ENCODE measurements around the gene TIMM8B.

DNA sequence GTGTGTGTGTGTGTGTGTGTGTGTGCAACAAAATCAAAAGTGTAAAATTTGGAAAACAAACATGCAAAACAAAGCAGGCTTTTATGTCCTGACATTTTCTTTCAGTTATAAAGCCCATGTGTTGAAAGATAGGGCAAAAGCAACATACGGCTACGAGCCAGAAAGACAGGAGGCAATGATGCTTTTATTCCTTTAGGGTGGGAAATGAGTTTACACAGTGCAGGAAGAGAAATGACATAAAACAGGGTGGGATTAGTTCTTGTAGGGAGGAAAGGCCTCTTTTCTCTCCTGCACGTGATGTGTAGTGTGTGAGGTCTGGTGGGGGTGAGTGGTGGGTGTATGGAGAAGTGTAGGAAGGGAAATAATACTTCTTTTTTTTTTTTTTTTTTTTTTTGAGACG is 47.9 kb upstream of the TIMM8B start:
- TF ChIP-seq EP300 (IDR thresholded peaks at IDR 0.05; ENCODE audit: borderline replicate concordance in 1 of 2, control insufficient read depth in 1 of 2, low read depth in 2 of 2, low read length in 2 of 2) (no peak), ZNF274 (IDR thresholded peaks at IDR 0.05; ENCODE audit: insufficient read depth, insufficient read length) (no peak), RAD21 (IDR thresholded peaks at IDR 0.05; ENCODE audit: insufficient read depth, low read depth, low read length) (no peak), POLR2A (IDR thresholded peaks at IDR 0.05; ENCODE audit: low read depth, low read length) (no peak), SMAD1 (IDR thresholded peaks at IDR 0.05; ENCODE audit: low read depth, partially characterized antibody) (no peak)
- TF ChIP-seq, protein P1, sequence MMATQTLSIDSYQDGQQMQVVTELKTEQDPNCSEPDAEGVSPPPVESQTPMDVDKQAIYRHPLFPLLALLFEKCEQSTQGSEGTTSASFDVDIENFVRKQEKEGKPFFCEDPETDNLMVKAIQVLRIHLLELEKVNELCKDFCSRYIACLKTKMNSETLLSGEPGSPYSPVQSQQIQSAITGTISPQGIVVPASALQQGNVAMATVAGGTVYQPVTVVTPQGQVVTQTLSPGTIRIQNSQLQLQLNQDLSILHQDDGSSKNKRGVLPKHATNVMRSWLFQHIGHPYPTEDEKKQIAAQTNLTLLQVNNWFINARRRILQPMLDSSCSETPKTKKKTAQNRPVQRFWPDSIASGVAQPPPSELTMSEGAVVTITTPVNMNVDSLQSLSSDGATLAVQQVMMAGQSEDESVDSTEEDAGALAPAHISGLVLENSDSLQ (IDR thresholded peaks at IDR 0.05) = no peak
